Heart left ventricle (tissue), 13 donors: Measurements from ENCODE around the gene HTR6.

Source experiments
- CTCF ChIP-seq, 12 donors: fragments of 200-600 bp; sonication (generic) in 4 of 12; IDR thresholded peaks; one replicate each; pipeline versions ENCODE4 v1.5.0 to v1.8.0; 2018 to 2022; ENCODE audit warnings: antibody characterized with exemption in 12 of 12, mild to moderate bottlenecking in 5 of 12
- POLR2A ChIP-seq, 2 donors: fragments of 450-650 bp; IDR thresholded peaks; one replicate each; pipeline ENCODE4 v1.6.1; 2017; ENCODE audit warnings: antibody characterized with exemption in 2 of 2, mild to moderate bottlenecking in 2 of 2, moderate library complexity in 2 of 2
- donor health status: ischemic (EF 13 %, LVEDD 7.1; RV severe dilation, severe dysfunction).
- donor health status: DM: no; HTN: yes; CAD: no.
- donor health status: DM: no; HTN: no; CAD: no.
- donor health status: ischemic (EF 25% LVEDD 6.9; RV normal size, moderate dysfunction).
- donor health status: ischemic (EF 25% LVEDD 5.7; RV mildly dilated, moderate dysfunction).
- donor health status: ischemic (EF 35%, LVEDD 5.7; RV mildly dilated, moderate dysfunction).
- donor health status: nonischemic (EF 11% LVEDD 7.7; RV severe dilation, severe dysfunction).
- donor health status: DM: yes; HTN: yes; CAD: no.
- donor health status: PGD.
- donor health status: ischemic (EF 29% LVEDD 5.4; RV normal size, mild dysfunction).
- donor health status: nonischemic (EF 23%, LVEDD 6.1; RV moderate dilation, normal function).

DNA sequence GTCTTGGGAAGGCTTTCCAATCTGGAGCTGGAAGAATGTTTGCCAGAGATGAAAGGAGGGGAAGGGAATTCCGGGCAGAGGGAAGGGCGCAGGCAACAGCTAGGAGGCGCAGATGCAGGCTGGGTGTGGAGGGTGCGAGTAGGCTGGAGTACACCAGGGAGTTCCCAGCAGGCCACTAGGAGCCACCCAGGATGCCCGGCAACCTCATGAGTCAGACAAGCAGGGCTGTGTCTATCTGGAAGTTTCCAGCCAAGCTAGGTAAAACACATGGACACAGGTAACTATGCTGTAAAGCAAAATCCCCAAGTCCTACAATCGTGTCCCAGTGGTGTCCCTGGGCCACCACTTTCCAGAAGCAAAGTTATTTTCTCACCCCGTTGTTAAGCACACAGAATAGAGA, 21.6 kb upstream of the HTR6 start:
- no peak for TF ChIP-seq POLR2A (IDR thresholded peaks at IDR 0.05)
- TF ChIP-seq CTCF (IDR thresholded peaks at IDR 0.05) = no peak
